Skeletal muscle tissue (tissue), 4 donors: ENCODE measurements around the gene PDZD4. TPM values are rescaled to one million over a fixed set of nuclear protein-coding genes. Genes with fewer than 3 reads are reported as not detected.

Experiments
- H3K27ac ChIP-seq: one replicate; pipeline ENCODE4 v1.7.0; 2013; ENCODE audit warnings: mild to moderate bottlenecking, low read depth, low read length, inconsistent platforms
- H3K27me3 ChIP-seq, 3 donors: one replicate each; pipeline ENCODE4 v1.7.0; 2013; ENCODE audit warnings: low read length in 3 of 3; ENCODE audit not compliant: control insufficient read depth in 3 of 3, insufficient read depth in 3 of 3
- H3K36me3 ChIP-seq, 3 donors: one replicate each; pipeline ENCODE4 v1.7.0; 2013; ENCODE audit warnings: low read length in 3 of 3; ENCODE audit not compliant: control insufficient read depth in 3 of 3, insufficient read depth in 3 of 3
- H3K4me1 ChIP-seq, 3 donors: one replicate each; pipeline ENCODE4 v1.7.0; 2013; ENCODE audit warnings: low read length in 3 of 3, mild to moderate bottlenecking in 3 of 3; ENCODE audit not compliant: control insufficient read depth in 3 of 3, insufficient read depth in 3 of 3
- H3K4me3 ChIP-seq, 3 donors: one replicate each; pipeline ENCODE4 v1.7.0; 2013; ENCODE audit warnings: low read length in 3 of 3
- H3K9ac ChIP-seq, 3 donors: one replicate each; pipeline ENCODE4 v1.7.0; 2013; ENCODE audit warnings: low read length in 3 of 3, mild to moderate bottlenecking in 3 of 3, moderate library complexity in 2 of 3, low read depth in 1 of 3
- H3K9me3 ChIP-seq, 3 donors: one replicate each; pipeline ENCODE4 v1.7.0; 2013; ENCODE audit warnings: low read length in 3 of 3; ENCODE audit not compliant: control insufficient read depth in 3 of 3
- total RNA-seq: library from RNA; depleted of rRNA; stranded (reverse); fragments of >200 nt; gene quantifications from one replicate; pipeline ENCODE4 v1.2.3, GENCODE V29; 2014
- donor health status: Osteomylitis.

The PDZD4 gene
- total RNA-seq, 1 donor from 2014 or later: 2.6 TPM

DNA sequence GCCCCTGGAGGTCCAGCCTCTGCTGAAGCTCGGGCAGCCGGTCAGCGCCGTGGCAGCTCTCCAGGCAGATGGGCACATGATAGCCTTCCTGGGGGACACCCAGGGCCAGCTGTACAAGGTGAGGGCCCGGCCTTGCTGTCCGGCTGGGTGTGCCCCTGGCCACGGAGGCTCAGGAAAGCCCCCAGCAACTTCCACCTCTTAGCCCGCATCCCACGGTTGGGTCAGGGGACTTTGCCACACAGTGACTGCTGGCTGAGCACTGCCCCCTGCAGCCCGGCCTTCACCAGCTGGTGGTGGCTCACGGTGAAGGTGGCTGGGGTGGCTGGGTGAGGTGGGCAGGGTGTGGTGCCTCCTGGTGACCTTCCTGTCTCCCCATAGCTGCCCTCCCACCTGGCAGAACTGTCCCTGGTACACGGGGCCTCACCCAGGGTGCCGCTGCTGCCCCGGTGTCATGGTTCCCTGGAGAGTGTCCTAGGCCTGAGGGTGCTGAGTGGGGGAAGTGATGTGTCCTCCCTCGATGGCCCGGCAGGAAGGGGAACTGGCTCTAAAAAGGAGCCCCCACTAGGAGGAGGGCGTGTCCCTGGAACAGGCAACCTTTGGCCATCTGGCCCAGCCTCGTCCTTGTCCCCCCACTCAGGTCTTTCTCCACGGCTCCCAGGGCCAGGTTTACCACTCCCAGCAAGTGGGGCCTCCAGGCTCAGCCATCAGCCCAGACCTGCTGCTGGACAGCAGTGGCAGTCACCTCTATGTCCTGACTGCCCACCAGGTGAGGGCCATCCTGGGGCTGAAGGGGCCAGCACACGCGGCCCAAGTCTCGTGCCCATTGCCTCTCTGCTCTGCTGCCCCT lies 61.8 kb downstream of the PDZD4 start:
- Histone ChIP-seq H3K4me3 (no peak overlapping the region), H3K4me1 (peaks cover 9 to 23% (median 16%) of the 10 kb centered on the region in 3 donors), H3K9ac (no peak overlapping the region), H3K9me3 (no peaks in the 10 kb centered on the region), H3K27ac (no peak overlapping the region), H3K27me3 (peaks cover 0 to 4% (median 0%) of the 10 kb centered on the region in 3 donors), H3K36me3 (no peaks in the 10 kb centered on the region)

- peaks cover 0 to 4% (median 0%) of the 10 kb centered on the region in 3 donors for H3K27me3 ChIP-seq
- no peak overlapping the region for H3K4me3 ChIP-seq
- peaks cover 9 to 23% (median 16%) of the 10 kb centered on the region in 3 donors for H3K4me1 ChIP-seq
- no peaks in the 10 kb centered on the region for H3K36me3 ChIP-seq
- no peak overlapping the region for H3K9ac ChIP-seq
- H3K27ac ChIP-seq: no peak overlapping the region
- no peaks in the 10 kb centered on the region for H3K9me3 ChIP-seq
Observed at GRCh38 chrX:153767674-153768055, 62.7 kb downstream of the PDZD4 start.

DNA sequence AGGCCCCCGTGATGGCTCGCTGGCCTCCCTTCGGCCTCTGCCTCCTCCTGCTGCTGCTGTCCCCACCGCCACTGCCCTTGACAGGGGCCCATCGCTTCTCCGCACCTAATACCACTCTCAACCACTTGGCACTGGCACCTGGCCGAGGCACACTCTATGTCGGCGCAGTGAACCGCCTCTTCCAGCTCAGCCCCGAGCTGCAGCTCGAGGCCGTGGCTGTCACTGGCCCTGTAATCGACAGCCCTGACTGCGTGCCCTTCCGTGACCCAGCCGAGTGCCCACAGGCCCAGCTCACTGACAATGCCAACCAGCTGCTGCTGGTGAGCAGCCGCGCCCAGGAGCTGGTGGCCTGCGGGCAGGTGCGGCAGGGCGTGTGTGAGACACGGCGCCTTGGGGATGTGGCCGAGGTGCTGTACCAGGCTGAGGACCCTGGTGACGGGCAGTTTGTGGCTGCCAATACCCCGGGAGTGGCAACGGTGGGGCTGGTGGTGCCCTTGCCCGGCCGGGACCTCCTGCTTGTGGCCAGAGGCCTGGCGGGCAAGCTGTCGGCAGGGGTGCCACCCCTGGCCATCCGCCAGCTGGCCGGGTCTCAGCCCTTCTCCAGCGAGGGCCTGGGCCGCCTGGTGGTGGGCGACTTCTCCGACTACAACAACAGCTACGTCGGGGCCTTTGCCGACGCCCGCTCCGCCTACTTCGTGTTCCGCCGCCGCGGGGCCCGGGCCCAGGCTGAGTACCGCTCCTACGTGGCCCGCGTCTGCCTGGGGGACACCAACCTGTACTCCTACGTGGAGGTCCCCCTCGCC lies 63.3 kb downstream of the PDZD4 start:
- Histone ChIP-seq H3K36me3 (no peaks in the 10 kb centered on the region), H3K4me1 (peaks cover 9 to 23% (median 16%) of the 10 kb centered on the region in 3 donors), H3K9me3 (no peaks in the 10 kb centered on the region), H3K27ac (peak overlapping the region; percentile 13), H3K27me3 (peaks cover 0 to 4% (median 0%) of the 10 kb centered on the region in 3 donors), H3K9ac (no peak overlapping the region), H3K4me3 (no peak overlapping the region)

DNA sequence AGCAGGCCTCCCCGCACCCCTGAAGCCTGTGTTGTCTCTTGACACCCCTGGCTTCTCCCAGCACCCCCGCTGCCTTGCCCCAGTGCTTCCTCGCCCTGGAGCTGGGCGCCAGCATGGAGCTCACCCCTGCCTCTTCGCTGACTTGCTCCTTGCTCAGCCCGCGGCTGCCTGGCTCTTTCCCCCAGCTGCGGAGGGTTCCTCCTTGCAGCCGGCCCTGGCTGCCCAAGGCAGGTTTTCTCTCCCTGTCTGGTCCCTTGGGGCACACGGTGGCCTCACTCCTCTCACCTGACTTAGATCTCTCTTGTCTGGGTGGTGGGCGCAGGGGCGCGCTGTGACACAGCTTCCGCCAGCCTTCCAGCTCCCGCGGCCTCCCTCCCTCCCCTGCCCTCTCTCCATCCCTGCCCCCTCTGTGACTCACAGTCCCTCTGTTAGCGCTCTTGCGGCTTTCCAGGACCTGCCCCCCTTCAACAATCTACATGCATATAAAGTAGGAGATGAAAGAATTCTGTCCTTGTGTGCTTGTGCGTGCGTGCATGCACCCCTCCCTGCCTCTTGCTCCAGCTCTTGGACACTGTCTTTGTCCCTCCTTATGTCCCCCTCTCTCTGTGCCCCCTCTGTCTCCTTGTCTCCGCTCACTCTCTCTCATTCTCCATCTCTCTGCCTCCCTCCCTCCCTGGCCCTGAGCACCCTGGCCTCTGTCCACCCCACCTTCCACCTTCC lies 64.1 kb downstream of the PDZD4 start:
- Histone ChIP-seq H3K27ac (peak overlapping the region; percentile 13), H3K27me3 (peaks cover 0 to 4% (median 0%) of the 10 kb centered on the region in 3 donors), H3K9ac (no peak overlapping the region), H3K4me1 (peaks cover 9 to 23% (median 16%) of the 10 kb centered on the region in 3 donors), H3K9me3 (no peaks in the 10 kb centered on the region), H3K36me3 (no peaks in the 10 kb centered on the region), H3K4me3 (no peak overlapping the region)

- Histone ChIP-seq H3K27me3 (no peaks in the 10 kb centered on the region), H3K9me3 (no peaks in the 10 kb centered on the region), H3K36me3 (no peaks in the 10 kb centered on the region), H3K4me3 (no peak overlapping the region), H3K27ac (no peak overlapping the region), H3K9ac (no peak overlapping the region), H3K4me1 (peaks cover 9 to 23% (median 16%) of the 10 kb centered on the region in 3 donors)
Observed at GRCh38 chrX:153765138-153766079, 64.9 kb downstream of the PDZD4 start.

- H3K4me1 ChIP-seq: peaks cover 9 to 23% (median 16%) of the 10 kb centered on the region in 3 donors
- no peaks in the 10 kb centered on the region for H3K36me3 ChIP-seq
- no peak overlapping the region for H3K9ac ChIP-seq
- H3K27me3 ChIP-seq: no peaks in the 10 kb centered on the region
- no peak overlapping the region for H3K4me3 ChIP-seq
- no peaks in the 10 kb centered on the region for H3K9me3 ChIP-seq
- no peak overlapping the region for H3K27ac ChIP-seq
Observed at GRCh38 chrX:153764786-153765137, 65.6 kb downstream of the PDZD4 start.

- peaks cover 9 to 23% (median 16%) of the 10 kb centered on the region in 3 donors for H3K4me1 ChIP-seq
- peak within 1 kb of the TSS in 1 of 3 donors; percentile 22 for H3K4me3 ChIP-seq
- no peak within 1 kb of the TSS for H3K27ac ChIP-seq
- no peak within 1 kb of the TSS for H3K9ac ChIP-seq
- no peaks in the 10 kb centered on the region for H3K27me3 ChIP-seq
- no peaks in the 10 kb centered on the region for H3K36me3 ChIP-seq
- H3K9me3 ChIP-seq: no peaks in the 10 kb centered on the region
Observed at GRCh38 chrX:153763989-153764755, 66.2 kb downstream of the PDZD4 start, which contains the start of gene PLXNB3. PLXNB3 (plus strand) TSS chrX:153764249; CDS start chrX:153765536, 1,287 bp downstream.

DNA sequence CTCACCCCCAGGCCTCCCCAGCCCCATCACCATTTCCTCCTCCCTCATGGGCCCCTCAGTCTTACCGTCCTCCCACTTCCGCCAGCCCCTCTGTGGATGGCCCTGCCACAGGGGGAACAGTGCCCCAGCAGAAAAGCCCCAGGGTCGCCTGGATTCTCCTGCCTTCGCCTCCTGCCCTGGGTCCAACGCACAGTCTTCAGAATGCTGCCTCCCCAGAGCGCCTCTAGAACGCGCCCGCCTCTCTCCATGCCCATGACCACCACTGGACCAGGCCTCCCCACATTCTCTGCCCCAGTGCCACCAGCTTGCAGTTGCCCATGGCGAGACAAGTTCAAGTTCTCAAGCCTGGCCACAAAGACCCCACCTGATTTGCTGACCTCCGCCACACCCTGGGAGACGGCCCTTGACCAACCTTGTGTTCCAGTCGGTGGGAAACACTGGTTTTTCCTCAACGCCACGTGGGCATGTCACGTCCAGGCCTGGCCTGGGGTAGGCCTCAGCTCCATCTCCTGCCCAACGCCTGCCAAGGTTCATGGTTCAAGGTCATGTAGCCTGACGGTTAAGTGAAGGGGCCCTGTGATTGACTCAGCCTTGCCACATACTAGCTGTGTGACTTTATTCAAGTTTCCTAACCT lies 66.9 kb downstream of the PDZD4 start:
- Histone ChIP-seq H3K4me1 (peaks cover 9 to 23% (median 16%) of the 10 kb centered on the region in 3 donors), H3K4me3 (no peak overlapping the region), H3K36me3 (no peaks in the 10 kb centered on the region), H3K9ac (no peak overlapping the region), H3K27me3 (no peaks in the 10 kb centered on the region), H3K27ac (no peak overlapping the region), H3K9me3 (no peaks in the 10 kb centered on the region)
